Kasumi-1 (cell line): ENCODE data around the gene GAB3.

Experiments used
- DNase-seq, 2 experiments: peaks; one replicate each; lab custom pipeline; 2025; lab: John Stamatoyannopoulos, UW

Gene GAB3, protein sequence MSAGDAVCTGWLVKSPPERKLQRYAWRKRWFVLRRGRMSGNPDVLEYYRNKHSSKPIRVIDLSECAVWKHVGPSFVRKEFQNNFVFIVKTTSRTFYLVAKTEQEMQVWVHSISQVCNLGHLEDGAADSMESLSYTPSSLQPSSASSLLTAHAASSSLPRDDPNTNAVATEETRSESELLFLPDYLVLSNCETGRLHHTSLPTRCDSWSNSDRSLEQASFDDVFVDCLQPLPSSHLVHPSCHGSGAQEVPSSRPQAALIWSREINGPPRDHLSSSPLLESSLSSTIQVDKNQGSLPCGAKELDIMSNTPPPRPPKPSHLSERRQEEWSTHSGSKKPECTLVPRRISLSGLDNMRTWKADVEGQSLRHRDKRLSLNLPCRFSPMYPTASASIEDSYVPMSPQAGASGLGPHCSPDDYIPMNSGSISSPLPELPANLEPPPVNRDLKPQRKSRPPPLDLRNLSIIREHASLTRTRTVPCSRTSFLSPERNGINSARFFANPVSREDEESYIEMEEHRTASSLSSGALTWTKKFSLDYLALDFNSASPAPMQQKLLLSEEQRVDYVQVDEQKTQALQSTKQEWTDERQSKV

DNA sequence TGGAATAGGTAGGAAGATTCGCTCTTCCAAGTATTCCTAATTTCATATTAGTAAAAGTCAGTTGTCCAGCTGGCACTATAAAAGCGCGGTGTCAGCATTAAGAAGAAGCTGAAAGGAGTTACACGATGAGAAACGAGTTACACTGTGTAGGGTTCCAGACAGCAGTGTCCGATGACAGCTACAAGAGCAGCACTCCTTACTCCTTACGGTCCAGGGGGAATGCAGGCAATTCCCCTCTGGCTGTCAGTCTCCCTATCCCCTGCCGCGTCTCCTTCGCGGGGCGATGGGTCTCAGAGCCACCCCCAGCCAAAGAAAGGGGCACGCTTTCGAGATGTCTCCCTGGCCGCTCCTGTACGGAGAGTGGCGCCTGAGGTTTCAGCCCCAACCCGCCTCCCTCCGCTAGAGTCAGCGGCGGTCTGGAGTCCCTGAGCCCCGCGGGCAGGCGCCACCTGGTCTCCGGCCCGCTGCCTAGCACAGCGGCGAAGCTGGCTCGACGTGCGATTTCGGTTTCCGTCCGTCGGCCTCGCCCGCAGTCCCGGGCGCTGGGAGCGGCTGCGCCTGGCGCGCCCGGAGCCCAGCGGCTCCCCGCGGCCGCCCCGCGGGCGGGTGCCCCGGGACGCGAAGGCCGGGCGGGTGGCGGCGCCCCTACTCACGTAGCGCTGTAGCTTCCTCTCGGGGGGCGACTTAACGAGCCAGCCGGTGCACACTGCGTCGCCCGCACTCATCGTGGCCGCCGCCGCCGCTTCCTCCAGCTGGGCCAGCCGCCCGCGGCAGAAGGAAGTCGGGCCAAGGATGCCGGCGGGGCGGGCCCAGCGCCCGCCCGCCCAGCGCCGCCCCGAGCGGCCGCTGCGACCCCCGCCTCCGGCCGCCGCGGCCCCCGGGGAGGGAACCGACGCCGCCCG lies at the start of gene GAB3:
Gene GAB3 (minus strand): TSS at position 777 of the 902 bp plus-strand sequence. CDS start 52 bp downstream, at position 725.
- DNase-seq, result peak in 1 of 2 experiments; percentile 17

- DNase-seq, result no peak
Observed at GRCh38 chrX:154799556-154800348, 48.9 kb upstream of the GAB3 start.

GRCh38 chrX:154797006-154797405 lies 46.1 kb upstream of the GAB3 start:
- no peak for DNase-seq

DNA sequence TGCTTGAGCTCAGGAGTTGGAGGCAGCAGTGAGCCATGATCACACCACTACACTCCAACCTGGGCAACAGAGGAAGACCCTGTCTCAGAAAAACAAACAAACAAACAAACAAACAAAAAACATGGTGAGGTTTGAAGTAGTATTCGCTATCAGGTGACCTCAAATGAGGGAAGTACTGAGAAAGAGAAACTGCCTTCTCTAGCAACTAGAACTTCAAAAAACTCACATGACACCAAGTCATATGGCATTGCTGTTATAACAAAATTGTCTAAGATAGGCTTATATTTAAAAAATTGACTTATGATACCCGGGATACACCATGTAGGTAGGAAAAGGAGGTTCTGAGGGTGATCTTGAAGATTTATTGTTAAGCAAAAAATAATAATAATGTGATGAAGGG lies 44.1 kb upstream of the GAB3 start:
- no peak for DNase-seq

GRCh38 chrX:154793084-154793795 lies 42.4 kb upstream of the GAB3 start:
- DNase-seq, result no peak

- no peak for DNase-seq
Observed at GRCh38 chrX:154791939-154792338, 41.1 kb upstream of the GAB3 start.

GRCh38 chrX:154791467-154791866 lies 40.6 kb upstream of the GAB3 start:
- DNase-seq, result no peak

GRCh38 chrX:154785716-154786115 lies 34.8 kb upstream of the GAB3 start:
- DNase-seq, result peak; percentile 22 to 40

GRCh38 chrX:154784149-154784995 lies 33.5 kb upstream of the GAB3 start:
- DNase-seq, result peak in 1 of 2 experiments; percentile 19

GRCh38 chrX:154780968-154781367 lies 30.1 kb upstream of the GAB3 start:
- no peak for DNase-seq

DNA sequence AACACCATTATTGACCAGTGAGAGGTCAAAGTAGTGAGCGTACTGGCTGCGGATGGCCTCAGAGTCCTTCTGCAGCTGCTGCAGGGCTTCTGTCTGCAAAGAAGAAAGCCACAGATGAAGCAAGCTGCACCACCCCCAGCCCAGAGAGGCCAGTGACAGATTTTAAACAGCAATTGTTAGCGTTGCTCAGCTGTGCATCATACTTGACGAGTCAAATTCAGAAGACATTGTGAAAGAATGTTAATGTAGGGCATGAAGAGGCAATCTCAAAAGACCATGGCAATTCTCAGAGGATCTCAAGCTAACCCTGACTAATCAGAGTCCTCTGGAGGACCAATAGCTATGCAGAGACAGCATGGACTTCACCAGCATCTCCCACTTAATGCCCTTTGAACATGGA lies 28.4 kb upstream of the GAB3 start:
- DNase-seq, result no peak

DNA sequence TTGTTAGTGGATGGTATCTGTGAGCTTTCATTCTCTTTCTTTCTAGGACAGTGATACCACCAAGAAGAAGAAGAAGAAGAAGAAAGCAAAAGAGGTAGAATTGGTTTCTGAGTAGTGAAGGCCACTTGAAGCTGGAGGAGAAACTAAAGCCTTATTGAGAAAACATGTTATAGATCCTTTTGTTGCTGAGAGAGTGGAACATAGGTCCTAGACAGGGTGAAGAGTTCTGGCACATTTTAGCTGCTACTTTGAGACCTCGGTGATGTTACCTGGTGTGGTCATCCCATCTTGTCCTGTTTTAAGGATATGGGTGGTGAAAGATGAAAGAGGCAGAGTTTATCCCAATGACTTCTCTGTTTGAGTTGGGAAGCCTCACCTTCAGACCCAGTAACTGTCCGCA lies 25.9 kb upstream of the GAB3 start:
- DNase-seq, result no peak

GRCh38 chrX:154775419-154776349 lies 24.8 kb upstream of the GAB3 start:
- DNase-seq, result peak in 1 of 2 experiments; percentile 12

DNA sequence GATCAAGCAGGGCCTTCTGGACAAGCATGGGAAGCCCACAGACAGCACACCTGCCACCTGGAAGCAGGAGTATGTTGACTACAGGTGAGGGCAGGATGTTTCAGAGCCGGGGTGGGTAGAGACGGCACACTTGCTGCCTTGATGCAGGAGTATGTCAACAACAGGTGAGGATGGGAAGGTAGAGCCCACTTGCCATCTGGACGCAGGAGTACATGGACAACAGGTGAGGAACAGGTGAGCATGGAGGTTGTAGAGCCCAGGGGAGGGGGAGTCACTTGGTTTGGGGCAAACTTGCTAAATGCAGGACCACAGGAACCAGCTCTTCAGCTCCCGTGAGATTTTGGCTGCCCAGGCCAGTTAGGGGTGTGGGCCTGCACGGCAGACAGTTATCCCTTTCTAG lies 23.7 kb upstream of the GAB3 start:
- DNase-seq, result no peak

- peak; percentile 87 to 90 for DNase-seq
Observed at GRCh38 chrX:154762537-154763296, 11.8 kb upstream of the GAB3 start, which contains the start of gene DKC1. TSS of gene DKC1 (plus strand) at chrX:154762864. CDS start at chrX:154762966, 102 bp downstream.

DNA sequence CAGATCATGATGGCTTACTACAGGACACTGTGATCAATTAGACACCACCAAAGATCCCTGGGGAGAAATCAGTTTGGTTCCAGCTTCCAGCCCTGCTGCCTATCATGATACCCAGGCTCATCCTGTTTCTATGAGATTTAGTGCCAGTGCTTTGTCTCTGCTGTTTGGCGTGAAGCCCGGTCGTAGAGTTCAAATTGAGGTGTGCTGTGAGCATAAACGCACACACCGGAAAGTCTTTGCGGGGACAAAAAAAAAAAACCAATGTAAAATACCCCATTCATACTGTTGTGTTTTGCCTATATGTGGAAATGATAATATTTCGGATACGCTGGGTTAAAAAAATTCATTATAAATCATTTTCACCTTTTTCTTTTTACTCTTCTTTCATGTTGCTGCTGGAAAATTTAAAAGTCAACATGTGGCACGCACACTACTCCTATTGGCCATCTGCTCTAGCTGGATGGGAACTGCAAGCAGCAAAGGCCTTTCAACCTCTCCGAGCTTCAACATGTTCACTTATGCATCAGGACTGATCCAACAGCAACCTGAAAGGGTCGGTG lies 11.2 kb upstream of the GAB3 start:
- no peak for DNase-seq

- DNase-seq, result no peak
Observed at GRCh38 chrX:154758696-154759095, 7.8 kb upstream of the GAB3 start.
